SK-N-SH (cell line): Measurements from ENCODE around the gene SCAPER.

Experiments
- EP300 ChIP-seq, 2 experiments: IDR thresholded peaks; 2 replicates each; pipeline versions ENCODE4 v1.4.0 to v1.6.1; 2012; ENCODE audit warnings: borderline replicate concordance in 1 of 2, low read depth in 1 of 2, low read length in 1 of 2
- FOSL2 ChIP-seq: IDR thresholded peaks from 2 replicates; pipeline ENCODE4 v1.4.0; 2012; ENCODE audit warnings: low read depth, mild to moderate bottlenecking, moderate library complexity, borderline replicate concordance
- JUND ChIP-seq: IDR thresholded peaks from 2 replicates; pipeline ENCODE4 v1.4.0; 2012
- MAX ChIP-seq: IDR thresholded peaks from 2 replicates; pipeline ENCODE4 v1.4.0; 2012; ENCODE audit warnings: low read depth
- NRF1 ChIP-seq: IDR thresholded peaks from 2 replicates; pipeline ENCODE4 v1.6.1; 2012; ENCODE audit warnings: low read depth, mild to moderate bottlenecking, low read length
- TF ChIP-seq, protein P1 (sequence below): fragments of 200-600 bp; sonication (generic); IDR thresholded peaks from 2 replicates; pipeline ENCODE4 v1.6.1; 2017; ENCODE audit warnings: antibody characterized with exemption, mild to moderate bottlenecking, moderate library complexity
- TF ChIP-seq, protein P2 (sequence below): IDR thresholded peaks from 2 replicates; pipeline ENCODE4 v1.6.1; 2012; ENCODE audit warnings: mild to moderate bottlenecking, low read depth, low read length, moderate library complexity

- TF ChIP-seq, protein P1, sequence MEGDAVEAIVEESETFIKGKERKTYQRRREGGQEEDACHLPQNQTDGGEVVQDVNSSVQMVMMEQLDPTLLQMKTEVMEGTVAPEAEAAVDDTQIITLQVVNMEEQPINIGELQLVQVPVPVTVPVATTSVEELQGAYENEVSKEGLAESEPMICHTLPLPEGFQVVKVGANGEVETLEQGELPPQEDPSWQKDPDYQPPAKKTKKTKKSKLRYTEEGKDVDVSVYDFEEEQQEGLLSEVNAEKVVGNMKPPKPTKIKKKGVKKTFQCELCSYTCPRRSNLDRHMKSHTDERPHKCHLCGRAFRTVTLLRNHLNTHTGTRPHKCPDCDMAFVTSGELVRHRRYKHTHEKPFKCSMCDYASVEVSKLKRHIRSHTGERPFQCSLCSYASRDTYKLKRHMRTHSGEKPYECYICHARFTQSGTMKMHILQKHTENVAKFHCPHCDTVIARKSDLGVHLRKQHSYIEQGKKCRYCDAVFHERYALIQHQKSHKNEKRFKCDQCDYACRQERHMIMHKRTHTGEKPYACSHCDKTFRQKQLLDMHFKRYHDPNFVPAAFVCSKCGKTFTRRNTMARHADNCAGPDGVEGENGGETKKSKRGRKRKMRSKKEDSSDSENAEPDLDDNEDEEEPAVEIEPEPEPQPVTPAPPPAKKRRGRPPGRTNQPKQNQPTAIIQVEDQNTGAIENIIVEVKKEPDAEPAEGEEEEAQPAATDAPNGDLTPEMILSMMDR: no peak
- TF ChIP-seq NRF1 (no peak), MAX (no peak), EP300 (IDR thresholded peaks at IDR 0.05; ENCODE audit: borderline replicate concordance in 1 of 2, low read depth in 1 of 2, low read length in 1 of 2) (no peak), JUND (no peak), FOSL2 (no peak)
- TF ChIP-seq, protein P2, sequence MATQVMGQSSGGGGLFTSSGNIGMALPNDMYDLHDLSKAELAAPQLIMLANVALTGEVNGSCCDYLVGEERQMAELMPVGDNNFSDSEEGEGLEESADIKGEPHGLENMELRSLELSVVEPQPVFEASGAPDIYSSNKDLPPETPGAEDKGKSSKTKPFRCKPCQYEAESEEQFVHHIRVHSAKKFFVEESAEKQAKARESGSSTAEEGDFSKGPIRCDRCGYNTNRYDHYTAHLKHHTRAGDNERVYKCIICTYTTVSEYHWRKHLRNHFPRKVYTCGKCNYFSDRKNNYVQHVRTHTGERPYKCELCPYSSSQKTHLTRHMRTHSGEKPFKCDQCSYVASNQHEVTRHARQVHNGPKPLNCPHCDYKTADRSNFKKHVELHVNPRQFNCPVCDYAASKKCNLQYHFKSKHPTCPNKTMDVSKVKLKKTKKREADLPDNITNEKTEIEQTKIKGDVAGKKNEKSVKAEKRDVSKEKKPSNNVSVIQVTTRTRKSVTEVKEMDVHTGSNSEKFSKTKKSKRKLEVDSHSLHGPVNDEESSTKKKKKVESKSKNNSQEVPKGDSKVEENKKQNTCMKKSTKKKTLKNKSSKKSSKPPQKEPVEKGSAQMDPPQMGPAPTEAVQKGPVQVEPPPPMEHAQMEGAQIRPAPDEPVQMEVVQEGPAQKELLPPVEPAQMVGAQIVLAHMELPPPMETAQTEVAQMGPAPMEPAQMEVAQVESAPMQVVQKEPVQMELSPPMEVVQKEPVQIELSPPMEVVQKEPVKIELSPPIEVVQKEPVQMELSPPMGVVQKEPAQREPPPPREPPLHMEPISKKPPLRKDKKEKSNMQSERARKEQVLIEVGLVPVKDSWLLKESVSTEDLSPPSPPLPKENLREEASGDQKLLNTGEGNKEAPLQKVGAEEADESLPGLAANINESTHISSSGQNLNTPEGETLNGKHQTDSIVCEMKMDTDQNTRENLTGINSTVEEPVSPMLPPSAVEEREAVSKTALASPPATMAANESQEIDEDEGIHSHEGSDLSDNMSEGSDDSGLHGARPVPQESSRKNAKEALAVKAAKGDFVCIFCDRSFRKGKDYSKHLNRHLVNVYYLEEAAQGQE: no peak
Observed at GRCh38 chr15:76377751-76378150, 527.4 kb downstream of the SCAPER start.
